H1 (cell line): ENCODE measurements around the gene FAM222B. TPM values are rescaled to one million over a fixed set of nuclear protein-coding genes. Genes with fewer than 3 reads are reported as not detected.
A peak's percentile ranks its signal among the peaks of the same experiment; 100 is the strongest.

Source experiments
- CTBP2 ChIP-seq: IDR thresholded peaks from 2 replicates; pipeline ENCODE4 v1.7.0; 2011; ENCODE audit warnings: borderline replicate concordance, mild to moderate bottlenecking, moderate library complexity, mixed read lengths, low read length; ENCODE audit not compliant: insufficient read depth, insufficient read length
- HDAC6 ChIP-seq: IDR thresholded peaks from one replicate; pipeline ENCODE4 v1.7.1; 2012; ENCODE audit warnings: low read depth, mild to moderate bottlenecking, inconsistent platforms, low read length, moderate library complexity
- RAD21 ChIP-seq, 2 experiments: IDR thresholded peaks in 1 of 2; conservative IDR thresholded peaks in 1 of 2; 2 replicates each; pipeline ENCODE4 v1.6.1; 2011; ENCODE audit warnings: low read depth in 2 of 2, low read length in 2 of 2, improper control_type of control experiment in 1 of 2, inconsistent platforms in 1 of 2, mild to moderate bottlenecking in 1 of 2, moderate library complexity in 1 of 2
- SIRT6 ChIP-seq: IDR thresholded peaks from one replicate; pipeline ENCODE4 v1.7.1; 2012; ENCODE audit warnings: low read length, inconsistent platforms
- SP1 ChIP-seq: IDR thresholded peaks from 2 replicates; pipeline ENCODE4 v1.6.1; 2011; ENCODE audit warnings: low read depth, low read length
- SUZ12 ChIP-seq: fragments of 200-600 bp; sonication (generic); IDR thresholded peaks from 2 replicates; pipeline ENCODE4 v1.6.1; 2012; ENCODE audit warnings: mild to moderate bottlenecking, inconsistent platforms, low read length, moderate library complexity, mixed read lengths
- polyA plus RNA-seq, 7 experiments: library from polyadenylated mRNA; depleted of rRNA in 3 of 7; stranded (reverse) in 5 of 7; unstranded in 2 of 7; fragments of >200 nt in 5 of 7; fragments of 200-250 nt in 2 of 7; gene quantifications; 1 replicate in 5 of 7; 2 replicates in 1 of 7; 4 replicates in 1 of 7; pipeline versions ENCODE4 v1.2.1 to v1.2.3, GENCODE V29; 2011 to 2013; ENCODE audit warnings: missing spikeins in 2 of 7, mixed read lengths in 2 of 7
- total RNA-seq: library from RNA; stranded (reverse); fragmentation: NEBNext Ultra II Directional; extraction: Animal tissue kit (Norgen Biotek cat#: 25700); gene quantifications from 2 replicates; pipeline ENCODE4 v1.2.1, GENCODE V29; 2021

FAM222B gene
- total and polyA plus RNA-seq, 2 of the 8 experiments (the other 6 are each of a cell fraction or from before 2014, with no cell fraction given): 42.1 to 81.7 TPM

- no peak for TF ChIP-seq SUZ12
- peak; percentile 57; the same call in 1 of the 2 replicates for TF ChIP-seq SP1
- peak in 1 of 2 experiments; percentile 12; a peak in 1 of 4 replicates for TF ChIP-seq RAD21 (IDR thresholded peaks at IDR 0.05 in 1 of 2, conservative IDR thresholded peaks at IDR 0.05 in 1 of 2; ENCODE audit: low read depth in 2 of 2, low read length in 2 of 2)
- no peak for TF ChIP-seq SIRT6
- no peak for TF ChIP-seq HDAC6
- no peak for TF ChIP-seq CTBP2
Observed at GRCh38 chr17:28717578-28718332, 124.8 kb downstream of the FAM222B start, which contains the start of gene RAB34 (continued).
